Left renal pelvis (tissue), 4 donors: ENCODE results near the gene PLXNA2. TPM values are rescaled to one million over a fixed set of nuclear protein-coding genes. Genes with fewer than 3 reads are reported as not detected.

Experiments
- DNase-seq, 4 donors: peaks; one replicate each; pipeline ENCODE4 v3.0.0-alpha.2; 2013; ENCODE audit warnings: low read depth in 4 of 4, low spot score in 3 of 4
- polyA plus RNA-seq, 4 donors: library from polyadenylated mRNA; unstranded; fragments of 120-200 nt; gene quantifications; one replicate each; pipeline ENCODE4 v1.2.1, GENCODE V29; 2013; ENCODE audit not compliant: insufficient read length in 4 of 4

PLXNA2 gene
- polyA plus RNA-seq, 4 donors: 6.4 to 18.4 (median 13.7) TPM

DNA sequence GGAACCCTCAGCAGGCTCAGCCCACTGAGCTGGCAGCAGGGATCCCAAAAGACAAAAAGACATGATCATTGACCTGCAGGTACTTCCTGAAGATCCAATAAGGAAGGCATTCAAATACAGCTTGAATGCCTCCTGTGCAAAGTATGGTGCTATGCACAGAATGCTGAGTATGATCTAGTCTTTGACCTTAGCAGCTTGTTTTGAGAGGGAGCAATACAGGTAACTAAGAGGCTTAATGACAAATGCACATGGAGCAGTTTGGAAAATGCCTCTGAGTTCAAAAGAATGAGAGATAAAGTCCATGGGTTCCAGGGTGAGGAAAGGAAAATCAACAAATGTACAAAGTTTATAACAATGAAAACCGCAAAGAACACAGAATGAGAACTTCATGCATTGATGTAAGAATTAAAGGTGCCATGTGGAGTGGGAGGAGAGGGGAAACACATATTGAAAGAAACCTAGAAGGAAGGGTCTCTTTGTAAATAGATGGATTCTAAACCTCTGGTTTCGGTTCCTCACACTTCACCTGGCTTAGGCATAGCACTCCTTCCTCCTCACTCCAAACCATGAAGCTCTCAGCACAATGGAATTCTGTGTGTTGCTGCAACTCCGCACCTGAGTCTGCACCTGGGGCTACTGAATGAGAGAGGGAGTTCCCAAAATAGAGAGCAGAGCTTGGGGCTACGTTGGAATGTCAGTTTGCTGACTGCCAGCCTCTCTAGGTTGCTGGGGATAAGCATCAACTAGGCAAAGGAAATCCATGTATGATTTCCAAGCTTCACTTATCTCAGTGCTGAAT lies 77.6 kb downstream of the PLXNA2 start:
- DNase-seq: no peak

DNA sequence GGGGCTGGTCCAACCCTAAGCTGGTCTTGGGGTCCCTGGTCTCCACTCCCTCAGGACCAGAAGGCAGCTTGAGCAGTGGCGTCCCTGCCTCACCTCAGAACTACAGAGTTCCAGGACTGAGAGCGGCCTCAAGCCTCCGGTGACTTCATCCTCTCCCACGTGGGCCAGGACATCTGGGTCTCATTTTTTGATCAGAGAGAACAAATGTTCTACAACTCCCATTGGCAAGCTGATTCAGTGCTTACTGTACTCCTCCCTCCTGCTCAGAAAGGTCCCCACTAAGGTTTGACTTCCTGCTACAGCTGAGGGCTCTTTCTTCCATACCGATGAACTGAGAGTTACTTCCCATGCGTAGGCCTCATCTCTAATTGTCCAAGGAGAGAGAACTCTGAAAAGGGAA lies 78.5 kb downstream of the PLXNA2 start:
- DNase-seq: no peak

DNA sequence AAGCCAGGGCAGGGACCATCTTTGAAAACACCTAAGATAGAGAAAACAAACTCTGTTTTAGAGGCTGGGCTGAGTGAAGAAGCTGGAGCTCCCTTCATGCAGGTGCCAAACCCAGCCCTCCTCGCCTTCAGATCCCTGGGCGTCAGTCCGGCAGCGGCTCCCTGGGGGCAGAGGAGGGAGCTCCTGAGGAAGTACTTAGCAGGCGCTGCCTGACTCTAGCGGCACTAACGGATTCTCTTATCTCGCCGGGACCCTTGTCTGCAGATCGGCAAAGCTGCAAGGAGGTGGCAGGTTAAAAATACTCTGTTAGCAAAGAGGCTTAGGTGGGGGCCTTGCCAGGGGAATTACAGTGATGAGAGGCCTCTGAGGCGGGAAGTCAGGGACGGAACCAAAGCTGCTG lies 79.6 kb downstream of the PLXNA2 start:
- no peak for DNase-seq

DNA sequence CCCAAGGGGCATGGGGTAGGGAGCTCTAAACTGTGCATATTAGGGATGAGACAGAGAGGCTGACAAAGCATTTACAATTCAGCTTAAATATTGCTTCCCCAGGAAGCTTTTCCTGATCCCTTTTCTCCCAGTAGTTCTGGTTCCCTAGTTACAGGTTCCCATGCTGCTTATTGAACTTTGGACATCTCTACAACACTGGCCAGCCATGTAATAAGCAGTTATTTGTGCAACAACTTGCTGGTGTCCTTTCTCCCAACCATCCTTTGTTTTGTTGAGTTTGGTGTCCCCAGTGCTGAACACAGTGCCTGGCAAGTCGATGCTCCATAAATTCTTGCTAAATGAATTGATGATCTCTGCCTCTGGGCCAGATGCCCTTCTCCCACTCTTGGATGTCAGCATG lies 80.6 kb downstream of the PLXNA2 start:
- DNase-seq: no peak

DNA sequence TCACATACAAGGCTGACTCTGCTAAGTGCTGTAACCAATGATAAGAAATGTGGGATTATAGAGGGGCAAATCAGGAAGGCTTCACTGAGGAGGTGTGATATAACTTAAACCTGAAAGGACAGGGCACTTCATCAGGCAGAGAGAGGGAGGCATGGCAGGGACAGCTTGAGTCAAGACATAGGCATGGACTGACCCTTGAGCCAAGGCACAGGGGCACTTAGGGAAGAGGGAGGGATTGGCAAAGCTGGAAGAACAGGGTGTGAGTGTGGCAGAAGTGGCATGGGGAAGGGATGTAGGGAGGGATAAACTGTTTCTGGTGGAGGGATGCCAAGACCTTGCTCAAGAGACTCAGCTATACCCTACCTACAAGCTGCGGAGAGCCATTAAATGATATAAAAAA lies 81.3 kb downstream of the PLXNA2 start:
- DNase-seq: no peak

DNA sequence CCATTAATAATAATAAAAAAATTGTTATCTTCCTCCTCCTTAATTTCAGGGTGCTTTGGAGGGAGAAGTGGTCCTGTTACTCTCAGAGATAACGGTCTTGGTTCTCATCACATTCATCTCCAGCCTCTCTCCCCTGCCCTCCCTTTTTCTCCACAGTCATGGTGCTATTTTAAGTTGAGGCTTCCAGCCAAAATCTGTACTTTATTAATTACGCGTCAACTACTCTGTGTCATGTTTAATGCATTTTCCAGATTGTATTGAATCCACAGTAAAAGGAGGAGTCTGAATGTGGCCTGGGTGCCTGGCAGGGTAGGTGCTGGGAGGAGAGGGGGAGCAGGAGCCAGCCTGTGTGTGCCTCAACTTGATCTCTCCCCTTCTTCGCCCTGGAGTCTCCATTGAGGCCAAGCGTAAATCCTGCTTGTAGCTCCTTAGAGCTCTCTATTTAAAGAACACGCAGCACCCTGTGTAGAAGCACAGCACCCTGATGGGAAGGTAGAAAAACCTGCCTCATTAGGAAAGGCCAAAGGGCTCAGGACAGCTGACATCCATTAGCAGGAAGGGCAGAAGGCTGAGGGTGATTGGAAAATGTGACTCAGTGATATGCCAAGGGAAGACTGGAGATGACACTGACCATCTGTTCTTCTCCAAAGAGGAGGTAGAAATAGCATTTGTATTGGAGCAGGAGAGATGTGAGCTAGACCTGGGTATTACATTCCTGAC lies 82.4 kb downstream of the PLXNA2 start:
- no peak for DNase-seq

DNA sequence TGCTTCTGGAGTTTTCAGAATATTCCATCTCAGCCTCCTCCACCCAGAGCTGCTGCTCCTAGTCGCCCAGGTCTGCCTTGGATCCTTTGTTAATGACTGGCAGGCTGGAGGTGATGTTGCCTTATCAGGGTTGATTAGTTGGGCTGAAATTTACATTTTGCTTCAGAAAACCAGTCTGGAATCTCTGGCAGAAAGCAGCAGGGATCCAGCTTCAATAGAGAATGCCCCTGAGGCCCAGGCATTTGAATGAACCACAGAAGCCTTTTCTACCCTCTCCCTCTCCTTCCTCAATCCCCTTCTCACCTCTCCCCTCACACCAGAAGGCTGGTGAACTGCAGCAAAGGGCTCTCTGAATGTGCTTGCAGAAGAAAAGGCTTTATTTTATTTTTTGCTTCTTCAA lies 83.2 kb downstream of the PLXNA2 start:
- DNase-seq: no peak

DNA sequence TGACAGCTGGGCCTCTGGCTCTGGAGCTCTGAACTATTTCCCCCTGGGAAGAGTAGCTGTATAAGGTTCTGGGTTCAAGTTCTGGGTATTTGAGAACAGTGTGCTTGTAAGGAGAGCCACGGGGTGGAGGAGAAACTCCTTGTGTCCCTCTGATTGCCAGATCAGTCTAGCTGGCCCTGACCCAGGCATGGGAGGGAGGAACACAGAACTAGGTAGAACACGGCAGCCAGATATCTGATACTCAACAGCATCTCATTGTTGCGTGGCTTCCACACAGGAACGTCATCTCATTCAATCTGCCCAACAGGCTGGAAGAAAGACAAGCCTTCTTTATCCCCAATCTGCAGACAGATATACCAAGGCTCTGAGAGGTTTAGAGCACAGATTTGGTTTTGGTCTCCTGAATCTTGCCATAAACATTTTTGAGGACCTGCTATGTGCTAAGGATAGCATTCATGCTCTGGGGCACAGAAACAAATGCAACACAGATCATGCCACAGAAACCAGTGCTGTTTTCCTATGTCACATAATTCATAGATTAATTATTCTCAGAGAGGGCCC lies 83.8 kb downstream of the PLXNA2 start:
- DNase-seq: no peak

DNA sequence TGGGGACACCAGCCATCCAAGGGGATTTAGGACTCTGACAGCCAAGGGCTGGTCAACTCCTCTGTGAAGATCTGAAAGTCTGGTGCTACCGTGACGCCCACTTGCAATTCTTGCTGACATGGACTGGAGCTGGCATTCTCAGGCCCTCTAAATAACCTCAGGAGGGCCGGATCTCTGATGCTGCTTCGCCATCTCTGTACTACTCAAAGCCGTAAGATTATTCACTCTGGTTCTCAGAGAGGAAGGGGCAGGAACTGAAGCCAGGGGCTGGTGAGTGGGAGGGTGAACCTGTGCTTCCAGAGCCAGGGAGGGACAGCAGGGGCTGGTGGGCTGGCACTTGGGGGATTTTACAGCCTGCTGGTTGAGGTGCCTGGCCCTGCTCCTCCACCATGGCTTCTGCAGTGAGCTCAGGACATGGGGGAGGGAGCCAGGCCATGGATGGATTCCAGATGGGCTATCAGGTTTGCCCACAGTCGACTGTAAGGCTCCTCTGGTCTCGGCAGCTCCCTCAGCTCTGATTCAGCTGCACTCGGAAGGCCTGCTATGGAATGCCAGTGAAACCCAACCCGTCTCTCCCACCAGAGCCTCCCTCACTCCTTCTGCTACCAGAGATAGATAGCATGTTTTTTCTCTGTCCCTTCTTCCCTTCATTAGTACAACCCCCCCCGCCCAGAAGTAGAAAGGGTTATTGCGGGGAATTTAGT lies 84.5 kb downstream of the PLXNA2 start:
- DNase-seq: peak in 2 of 4 donors; percentile 69 to 86

DNA sequence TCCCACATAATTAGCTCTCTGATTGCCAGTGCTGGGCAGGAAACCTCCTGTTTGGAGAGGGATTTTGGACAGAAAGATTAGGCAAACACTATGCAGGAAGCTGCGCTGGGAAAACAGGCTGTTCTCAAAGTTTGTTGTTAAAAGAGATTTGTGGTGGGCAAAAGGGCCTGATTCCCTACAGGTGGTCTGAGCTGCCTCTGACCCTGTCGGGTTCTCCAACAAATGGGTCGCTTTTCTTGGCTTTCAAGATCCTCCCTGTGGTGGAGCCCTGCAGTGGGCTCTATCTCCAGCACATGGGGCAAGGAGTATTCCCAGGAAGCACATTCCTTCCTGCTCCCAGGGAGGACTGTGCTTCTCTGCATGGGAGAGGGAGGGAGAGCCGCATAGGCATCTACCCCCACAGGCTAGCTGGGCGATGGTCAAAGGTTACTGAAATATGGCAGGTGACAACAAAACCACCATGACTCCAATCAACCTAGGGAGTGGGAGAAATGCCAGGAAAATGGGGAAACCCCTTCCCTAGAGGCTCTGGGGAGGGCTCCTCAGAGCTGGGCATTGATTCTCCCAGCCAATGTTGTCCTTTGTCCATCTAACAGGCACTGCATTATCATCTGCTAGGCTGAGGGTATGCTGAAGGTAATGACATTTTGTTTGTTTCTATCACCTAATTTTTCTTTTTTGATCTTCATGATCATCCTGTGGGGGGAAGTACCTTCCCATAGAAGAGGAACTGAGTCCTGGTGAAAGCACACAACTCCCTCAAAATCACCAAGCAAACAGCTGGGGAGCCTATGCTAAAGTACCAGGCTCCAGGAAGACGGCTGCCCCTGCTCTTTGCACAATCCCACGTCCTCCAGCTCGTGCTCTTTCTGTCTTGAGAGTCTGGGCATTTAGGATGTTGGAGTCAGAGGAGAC lies 85.3 kb downstream of the PLXNA2 start:
- no peak for DNase-seq

DNA sequence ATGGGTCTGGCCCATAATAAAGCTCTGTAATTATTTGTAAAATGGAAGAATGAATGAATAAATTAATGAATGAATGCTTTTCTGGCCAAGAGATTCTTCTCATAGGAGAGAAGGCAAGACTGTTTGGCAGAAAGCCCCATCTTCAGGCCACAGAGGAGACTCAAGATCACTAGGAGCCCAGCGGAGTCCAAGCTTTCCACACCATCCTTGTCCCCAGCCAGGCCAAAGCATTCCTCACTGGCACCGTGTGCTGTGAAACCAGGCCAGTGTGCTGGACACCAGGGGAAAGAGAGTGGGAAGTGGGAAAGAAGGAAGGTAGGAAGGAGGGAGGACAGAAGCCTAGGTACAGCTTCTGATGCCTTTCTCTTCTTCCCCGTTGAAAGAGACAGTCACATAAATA lies 86.4 kb downstream of the PLXNA2 start:
- no peak for DNase-seq

DNA sequence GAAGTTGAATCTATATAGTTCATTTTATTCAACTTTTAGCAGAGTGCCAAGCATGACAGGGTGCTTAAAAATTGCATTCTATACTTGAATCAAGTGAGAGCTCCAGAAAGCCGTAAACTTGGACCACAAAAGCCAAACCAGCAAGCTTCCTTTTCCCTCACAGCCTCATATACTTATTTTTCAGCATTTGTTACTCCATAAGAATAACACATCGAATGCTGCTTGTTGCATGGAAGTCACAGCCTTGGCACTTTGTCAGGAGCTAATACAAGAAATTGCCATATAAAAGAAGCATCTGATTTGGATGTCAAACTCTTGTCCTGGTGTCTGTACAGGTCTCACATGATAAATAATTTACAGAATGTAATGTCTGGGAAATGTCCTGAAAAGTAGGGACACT lies 87.4 kb downstream of the PLXNA2 start:
- DNase-seq: no peak

DNA sequence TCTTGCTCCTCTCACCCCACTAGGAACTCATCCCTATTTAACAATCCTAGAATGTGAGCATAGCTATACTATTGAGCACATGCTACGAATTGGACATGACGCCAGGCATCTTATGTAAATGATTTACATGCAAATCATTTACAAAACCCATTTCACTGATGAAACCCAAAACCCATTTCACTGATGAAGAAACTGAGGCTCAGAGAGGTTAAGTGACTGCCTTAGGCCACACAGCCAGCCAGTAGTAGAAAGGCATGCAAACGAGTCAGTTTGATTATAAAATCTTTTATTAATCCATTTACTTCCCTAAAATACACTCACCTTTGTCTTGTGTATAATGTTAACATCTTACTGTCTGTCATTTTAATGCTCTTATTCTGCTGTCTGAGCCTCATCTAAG lies 87.9 kb downstream of the PLXNA2 start:
- DNase-seq: no peak

DNA sequence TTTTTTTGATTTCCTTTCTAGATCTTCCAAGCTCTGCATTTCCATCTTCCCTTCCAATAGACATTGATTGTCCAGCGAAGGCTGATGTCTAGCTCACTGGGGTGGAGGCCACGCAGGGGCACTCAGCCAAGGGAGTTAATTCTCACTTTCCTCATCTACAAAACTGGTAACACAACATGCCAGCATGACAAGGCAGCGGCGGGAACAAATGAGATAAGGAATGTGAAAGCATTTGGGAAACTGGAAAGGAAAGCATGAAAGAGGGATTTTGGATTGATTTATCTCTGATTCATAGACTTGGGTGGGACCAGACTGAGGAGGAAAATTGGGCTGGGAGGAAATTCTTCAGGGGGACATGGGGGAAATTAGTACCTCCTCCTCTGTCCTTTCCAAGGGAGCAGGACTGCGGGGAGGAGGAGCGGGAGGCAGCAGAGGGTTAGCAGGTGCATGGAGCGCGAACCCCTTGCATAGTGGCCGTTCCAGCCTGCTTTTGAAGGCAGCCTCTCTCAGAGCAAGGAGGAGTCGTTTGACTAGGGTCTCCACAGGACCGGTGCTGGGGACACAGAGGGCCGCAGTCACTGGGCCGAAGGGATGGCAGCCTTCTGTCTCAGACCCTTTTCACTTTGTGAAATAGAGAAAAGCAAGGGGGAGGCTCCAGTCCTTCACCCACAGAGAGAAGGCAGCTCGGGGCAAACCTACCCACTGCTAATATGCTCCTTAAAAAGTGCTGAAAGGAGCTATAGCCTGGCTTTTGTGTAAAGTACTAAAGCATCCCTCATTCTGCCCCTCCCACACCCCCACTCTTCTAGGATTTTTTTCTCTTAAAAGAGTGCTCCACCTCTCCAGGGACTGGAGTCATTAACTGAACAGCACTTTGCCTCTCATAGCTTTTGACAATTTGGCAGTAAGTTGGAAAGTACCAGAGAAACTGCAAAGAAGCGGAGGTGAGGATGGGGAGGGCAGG lies 89.2 kb downstream of the PLXNA2 start:
- DNase-seq: no peak

DNA sequence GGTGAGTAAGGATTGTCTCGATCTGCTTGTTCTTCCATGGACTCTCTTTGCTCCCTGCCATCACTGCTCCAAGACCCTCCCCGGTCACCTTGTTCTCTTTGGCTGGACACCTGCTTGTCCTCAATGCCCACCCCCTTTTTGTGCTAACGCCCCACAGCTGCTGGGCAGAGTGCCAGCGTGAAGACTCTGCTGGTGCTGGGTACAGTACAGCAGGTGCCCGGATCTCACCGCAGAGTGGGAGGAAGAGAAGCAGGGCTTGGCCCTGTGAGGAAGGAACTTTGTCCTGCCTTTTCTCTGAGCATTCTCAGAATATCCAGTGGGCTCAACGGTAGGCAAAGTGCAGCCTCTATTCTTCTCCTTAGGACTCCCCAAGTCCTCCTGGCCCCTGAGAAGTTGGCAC lies 90.1 kb downstream of the PLXNA2 start:
- DNase-seq: no peak

DNA sequence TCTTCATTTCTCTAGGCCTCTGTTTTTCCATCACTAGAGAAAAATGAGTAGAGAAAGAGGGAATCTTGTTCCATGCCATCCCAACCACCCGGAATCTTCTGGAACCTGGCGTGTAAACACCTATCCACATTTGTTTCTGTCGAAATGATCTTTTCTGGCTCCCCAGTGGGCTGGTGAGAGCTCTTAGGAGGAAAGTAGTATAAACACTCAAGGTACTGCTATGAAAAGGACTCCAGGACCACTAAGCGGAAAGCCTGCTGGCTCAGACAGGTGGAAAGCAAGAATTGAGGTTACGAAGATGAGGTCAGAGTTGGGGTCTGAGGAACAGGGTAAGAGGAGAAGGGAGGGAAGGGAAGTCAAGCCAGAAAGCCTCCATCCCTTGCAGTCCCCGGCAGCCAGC lies 90.8 kb downstream of the PLXNA2 start:
- no peak for DNase-seq

DNA sequence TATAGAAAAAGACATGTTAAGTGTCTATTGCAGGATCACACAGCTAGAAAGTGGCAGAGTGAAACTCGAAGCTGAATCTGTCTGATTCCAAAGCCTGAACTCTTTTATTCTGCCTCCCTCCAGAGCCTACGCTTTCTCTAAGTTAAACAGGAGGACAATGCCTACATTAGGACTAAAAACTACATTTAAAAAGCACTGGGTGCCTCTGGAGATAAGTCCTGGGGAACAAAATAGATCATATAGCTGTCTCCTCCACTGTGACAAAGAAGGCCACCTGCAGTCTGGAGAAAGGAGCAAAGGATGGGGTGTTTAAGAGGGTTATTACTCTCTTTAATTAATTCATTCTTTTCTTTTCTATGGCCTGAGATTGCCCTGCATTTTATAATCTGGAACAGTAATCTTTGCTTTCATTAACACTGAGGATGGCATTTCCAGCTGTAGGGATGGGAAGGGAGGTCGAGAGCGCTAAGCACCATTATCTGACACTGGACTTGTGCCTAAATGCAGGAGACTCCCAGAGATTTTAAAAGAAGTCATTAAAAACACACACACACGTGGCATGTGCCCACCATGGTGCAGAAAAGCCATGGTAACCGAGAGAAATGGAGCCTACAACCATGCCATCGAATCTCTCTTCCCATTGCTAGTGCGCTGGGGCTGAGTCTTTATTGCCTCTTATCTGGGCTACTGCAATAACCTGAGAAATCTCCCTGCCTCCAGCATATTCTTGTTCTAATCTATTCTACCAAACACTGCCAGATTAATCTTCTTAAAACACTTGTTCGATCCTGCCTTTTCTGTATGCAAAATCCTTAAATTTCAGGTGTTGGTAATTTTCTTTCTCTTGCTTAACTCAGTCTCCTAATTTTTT lies 92.2 kb downstream of the PLXNA2 start:
- DNase-seq: no peak

DNA sequence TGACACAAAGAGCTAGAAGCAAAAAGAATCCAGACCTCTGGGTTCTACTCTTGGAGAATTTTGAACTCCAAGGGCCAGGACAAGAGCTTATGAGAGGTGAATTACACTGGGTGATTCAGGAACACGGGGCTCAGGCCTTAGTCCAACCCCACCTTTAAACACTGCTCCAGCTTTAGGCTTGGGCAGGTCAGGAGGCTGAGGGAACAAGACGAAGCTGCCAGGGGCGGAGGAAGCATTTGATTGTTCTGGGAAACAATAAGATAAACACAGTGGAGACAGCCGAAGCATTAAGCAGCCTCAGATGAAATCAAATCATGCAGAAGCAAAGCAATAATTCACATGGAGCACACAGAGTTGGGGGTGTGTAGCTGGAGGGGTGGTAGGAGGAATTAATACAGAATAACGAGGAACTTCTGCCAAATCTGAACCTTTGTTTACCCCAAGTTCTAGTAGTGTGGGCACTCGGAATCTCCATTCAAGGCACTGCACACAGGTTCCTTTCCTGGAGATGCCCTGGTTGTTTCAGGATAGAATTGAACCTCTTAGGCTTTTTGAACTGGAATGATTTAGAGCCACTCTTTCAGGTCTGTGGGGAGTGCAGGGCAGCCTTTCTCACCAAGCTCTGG lies 93.2 kb downstream of the PLXNA2 start:
- no peak for DNase-seq
